GM18499 (cell line): ENCODE results near the gene PKP1.
"Not testable (repeated sequence)": the region's sequence is repeated elsewhere in the genome, so short reads cannot be mapped to it uniquely, and the experiment has no call there.

ENCODE experiments used
- ATAC-seq: cut with Tn5 transposase; IDR thresholded peaks from one replicate; pipeline ENCODE4 v1.9.1; 2021; ENCODE audit warnings: moderate number of reproducible peaks; ENCODE audit not compliant: insufficient read depth, unreplicated experiment

The PKP1 gene, protein sequence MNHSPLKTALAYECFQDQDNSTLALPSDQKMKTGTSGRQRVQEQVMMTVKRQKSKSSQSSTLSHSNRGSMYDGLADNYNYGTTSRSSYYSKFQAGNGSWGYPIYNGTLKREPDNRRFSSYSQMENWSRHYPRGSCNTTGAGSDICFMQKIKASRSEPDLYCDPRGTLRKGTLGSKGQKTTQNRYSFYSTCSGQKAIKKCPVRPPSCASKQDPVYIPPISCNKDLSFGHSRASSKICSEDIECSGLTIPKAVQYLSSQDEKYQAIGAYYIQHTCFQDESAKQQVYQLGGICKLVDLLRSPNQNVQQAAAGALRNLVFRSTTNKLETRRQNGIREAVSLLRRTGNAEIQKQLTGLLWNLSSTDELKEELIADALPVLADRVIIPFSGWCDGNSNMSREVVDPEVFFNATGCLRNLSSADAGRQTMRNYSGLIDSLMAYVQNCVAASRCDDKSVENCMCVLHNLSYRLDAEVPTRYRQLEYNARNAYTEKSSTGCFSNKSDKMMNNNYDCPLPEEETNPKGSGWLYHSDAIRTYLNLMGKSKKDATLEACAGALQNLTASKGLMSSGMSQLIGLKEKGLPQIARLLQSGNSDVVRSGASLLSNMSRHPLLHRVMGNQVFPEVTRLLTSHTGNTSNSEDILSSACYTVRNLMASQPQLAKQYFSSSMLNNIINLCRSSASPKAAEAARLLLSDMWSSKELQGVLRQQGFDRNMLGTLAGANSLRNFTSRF

DNA sequence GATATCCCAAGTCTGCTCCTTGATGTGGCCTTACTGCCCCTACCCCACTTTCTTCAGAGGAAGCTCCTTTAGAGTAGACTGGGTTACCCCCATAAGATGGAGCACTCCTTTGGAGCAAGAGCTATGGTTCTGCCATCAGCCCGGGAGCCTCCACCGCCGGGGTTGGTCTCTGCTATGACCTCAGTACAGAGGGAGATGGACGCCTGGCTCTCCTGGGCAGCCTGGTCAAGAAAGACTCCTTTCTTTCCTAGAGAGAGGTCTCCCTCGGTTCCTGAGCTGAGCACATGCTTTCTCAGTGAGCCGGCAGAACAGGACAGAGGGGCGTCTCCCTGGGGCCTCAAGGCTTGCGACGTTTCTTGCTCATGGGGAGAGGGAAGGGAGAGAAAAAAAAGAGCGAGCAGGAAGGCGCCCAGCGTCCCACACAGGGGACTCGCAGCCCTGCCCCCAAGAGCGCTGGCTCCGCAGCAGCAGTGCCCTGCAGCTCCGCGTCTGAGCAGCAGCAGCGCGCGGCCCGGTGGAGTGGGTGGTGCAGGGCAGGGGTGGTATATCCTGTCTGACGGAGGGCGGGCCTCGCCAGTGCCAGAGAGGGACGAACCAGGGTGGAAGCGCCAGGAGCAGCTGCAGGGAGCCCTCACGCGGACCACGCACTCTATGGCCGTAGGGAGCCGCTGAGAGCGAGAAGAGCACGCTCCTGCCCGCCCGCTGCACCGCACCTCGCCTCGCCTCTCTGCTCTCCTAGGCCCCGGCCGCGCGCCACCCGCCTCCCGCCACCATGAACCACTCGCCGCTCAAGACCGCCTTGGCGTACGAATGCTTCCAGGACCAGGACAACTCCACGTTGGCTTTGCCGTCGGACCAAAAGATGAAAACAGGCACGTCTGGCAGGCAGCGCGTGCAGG lies at the start of gene PKP1:
TSS of gene PKP1 (plus strand) at position 576 of the 899 bp plus-strand sequence. CDS start at position 773, 197 bp downstream.
- ATAC-seq, result no peak

DNA sequence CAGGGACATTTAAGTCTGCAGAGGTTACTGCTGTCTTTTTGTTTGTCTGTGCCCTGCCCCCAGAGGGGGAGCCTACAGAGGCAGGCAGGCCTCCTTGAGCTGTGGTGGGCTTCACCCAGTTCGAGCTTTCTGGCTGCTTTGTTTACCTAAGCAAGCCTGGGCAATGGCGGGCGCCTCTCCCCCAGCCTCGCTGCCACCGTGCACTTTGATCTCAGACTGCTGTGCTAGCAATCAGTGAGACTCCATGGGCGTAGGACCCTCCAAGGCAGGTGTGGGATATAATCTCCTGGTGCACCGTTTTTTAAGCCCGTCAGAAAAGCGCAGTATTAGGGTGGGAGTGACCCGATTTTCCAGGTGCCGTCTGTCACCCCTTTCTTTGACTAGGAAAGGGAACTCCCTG lies 43.7 kb upstream of the PKP1 start:
- not testable (repeated sequence) for ATAC-seq

DNA sequence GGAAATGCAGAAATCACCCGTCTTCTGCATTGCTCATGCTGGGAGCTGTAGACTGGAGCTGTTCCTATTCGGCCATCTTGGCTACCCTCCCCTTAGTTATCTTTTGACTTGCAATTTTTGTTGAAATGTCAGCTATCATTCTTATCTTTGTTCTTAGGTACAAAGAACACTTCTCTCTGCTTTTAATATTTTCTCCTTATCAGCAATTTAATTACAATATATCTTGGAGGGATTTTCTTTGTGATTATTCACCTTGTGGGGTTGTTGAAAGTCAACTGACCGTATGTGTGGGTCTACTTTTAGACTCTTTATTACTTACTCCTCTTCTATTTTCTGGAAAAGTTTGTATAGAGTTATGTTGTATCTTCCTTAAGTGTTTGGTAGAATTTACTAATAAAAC lies 43.1 kb upstream of the PKP1 start:
- ATAC-seq, result no peak

DNA sequence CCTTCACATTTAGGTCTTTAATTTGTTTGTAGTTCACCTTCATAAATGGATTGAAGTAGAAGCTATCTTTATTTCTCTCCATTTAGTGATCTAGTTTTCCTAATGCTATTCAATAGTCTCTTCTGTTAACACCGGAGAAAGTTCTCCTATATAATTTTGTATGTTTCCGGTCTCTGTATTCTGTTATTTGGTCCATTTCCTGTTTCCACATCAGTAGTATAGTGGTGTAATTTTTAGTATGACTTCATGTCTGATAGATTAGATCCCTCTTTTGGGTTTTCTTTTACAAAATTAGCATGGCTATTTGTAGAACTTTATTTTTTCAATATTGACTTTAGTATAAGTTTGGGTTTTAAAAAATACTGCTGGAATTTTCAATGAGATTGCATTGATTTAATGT lies 41.6 kb upstream of the PKP1 start:
- no peak for ATAC-seq

DNA sequence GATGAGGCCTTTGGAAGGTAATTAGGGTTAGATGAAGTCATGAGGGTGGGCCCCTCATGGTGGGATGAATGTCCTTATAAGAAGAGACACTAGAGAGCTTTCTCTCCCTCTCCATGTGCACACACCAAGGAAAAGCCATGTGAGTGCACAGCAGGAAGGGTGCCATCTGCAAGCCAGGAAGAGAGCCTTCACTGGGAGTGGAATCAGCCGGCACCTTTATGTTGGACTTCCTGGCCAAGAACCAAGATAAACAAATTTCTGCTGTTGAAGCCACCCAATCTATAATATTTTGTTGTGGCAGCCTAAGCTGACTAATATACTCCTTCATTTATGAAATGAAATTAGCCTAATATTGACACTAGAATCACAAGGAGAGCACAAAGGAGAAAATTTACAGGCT lies 38.2 kb upstream of the PKP1 start:
- no peak for ATAC-seq

DNA sequence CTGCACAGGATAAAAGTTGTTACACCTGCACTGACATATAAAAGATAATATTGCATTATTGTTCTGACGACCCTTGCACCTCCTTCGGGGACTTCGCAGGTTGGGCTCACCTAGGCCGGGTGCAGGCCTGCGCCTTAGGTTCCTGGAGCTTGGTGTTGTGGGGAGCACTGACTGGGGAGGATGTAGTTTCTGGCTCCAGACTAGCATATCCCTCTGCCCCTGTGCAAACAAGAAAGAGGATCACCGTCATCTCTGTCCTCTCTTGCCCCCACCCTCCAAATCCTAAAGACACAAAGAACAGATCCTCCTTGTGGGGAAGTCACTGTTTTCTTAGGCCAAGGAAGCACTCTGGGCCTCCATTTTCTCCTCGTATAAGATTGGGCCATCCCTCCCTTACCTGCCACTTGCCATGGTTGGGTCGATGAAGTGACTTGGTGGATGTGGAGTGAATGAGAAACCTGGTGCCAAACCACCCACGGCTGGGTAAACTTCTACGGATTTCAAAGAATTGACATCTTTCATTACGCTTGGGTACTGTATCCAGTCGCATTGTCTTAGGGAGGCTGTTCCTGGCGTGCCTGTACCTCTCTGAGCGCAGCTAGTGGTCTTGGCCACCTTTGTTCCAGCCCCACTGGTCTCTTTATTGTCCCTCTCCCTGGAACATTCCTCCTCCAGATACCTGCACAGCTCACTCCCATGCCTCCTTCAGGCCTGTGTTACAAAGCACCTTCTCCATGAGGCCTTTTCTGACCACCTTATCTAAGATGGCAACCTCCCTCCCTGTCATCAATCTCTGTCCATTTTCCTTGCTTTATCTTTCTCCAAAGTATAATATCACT lies 34.4 kb upstream of the PKP1 start:
- ATAC-seq, result no peak

DNA sequence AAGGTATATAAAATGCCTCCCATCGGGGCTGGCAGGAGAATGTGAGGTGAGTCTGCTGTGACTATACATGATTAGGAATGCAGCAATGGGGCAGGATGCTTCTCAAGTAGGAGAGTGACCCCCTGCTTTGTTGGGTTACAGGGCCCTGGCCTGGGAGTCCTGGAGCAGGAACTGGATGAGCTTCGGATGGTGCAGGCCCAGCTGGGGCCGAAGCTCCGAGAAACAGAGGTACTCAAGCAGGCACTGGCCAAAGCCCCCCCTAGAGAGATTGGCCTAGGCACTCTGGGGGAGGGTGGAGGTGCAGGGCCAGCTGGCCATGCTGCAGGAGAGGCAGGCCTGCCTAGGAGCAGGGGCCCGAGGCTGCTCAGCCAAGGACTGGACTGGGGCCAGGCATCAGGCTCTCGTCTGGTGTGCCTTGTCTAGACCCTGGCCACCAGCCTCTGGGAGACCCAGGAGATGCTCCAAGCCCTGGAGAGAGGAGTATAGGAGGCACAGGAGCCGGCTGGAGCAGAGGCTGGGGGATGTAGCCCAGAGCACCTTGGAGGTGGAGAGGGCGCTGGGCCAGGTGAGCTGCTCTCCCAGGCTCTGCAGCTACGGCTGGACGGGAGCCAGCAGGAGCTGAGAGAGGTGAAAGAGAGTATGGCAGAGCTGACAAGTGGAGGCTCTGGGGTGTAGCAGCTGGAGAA lies 32.8 kb upstream of the PKP1 start:
- no peak for ATAC-seq

DNA sequence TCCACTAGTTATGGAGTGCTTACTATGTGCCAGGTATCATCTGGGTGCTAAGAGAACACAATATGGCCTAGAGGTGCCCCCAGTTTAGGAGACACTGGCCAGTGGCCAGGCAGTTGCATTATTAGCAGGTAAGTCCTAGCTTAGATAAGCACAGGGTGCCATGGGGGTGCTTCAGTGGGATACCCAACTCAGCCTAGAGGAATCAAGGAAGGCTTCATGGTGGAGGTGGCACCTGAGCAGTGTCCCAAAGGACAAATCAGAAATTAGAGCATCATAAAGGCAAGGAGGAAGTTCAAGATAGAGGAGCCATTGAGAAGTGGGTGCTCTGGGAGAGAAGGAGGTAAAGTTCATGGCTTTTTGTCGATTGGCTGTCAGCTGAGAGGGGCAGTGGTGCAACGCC lies 31.9 kb upstream of the PKP1 start:
- no peak for ATAC-seq

DNA sequence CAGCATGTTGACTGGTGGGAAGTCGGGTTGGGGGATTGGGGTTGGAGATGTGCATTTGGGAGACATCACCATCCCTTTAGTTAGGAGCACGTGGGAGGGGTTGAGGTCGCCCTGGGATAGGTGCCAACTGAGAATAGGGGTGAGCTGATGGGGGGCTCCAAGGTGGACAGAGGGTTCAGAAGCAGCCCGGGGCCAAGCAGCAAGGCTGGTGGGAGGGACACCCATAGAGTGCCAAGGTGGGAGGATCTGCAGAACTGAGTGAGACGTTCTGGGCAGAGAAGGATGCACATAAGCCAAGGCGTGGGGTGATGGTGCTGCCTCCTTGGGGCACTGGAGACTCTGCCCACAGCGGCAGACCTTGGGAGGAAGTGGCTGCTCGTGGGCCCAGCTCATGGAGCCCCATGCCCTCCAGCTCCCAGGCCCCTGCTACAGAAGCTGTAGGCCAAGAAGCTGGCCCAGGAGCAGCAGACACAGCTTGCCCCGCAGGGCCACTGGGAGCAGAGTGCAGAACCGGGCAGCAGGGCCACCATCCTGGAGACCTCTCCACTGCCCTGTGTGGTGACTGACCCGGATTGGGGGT lies 31.4 kb upstream of the PKP1 start:
- no peak for ATAC-seq

DNA sequence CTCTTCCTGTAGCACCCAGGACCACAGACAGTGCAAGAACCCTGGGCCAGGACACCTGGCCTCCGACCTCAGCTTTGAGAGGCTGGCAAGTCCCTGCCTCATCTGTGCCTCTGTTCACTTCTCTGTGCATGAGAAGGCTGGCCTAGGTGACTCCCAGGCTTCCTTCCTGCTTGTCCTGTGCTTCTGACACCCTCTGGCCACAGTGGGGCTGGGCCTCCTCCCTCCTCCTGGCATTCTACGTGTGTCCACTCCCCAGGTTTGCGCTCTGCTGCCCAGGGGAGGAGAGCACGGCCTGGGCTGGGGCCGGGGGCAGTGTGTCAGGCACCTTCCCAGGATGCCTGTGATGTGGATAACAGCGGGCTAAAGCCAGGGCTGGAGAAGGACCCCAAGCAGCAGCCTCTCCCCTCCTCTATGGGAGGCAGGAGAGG lies 30.3 kb upstream of the PKP1 start:
- ATAC-seq, result no peak

DNA sequence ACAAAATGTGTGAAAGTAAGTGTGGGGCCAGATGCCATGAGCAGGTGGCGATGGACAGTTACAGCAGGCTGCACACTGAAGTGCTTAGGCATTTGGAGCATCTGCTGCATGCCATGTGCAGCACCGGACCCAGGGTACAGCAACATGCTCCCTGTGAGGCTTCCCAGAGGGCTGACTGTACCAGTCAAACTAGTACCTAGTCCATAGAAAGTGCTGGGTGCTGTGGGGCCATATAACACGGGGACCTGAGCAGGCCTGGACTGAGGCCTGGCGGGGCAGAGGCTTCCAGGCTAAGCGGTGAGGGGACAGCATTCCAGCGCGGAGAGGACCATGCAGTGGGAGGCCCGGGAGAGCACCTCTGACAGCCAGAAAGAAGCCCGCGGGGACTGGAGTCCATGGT lies 29.9 kb upstream of the PKP1 start:
- no peak for ATAC-seq

DNA sequence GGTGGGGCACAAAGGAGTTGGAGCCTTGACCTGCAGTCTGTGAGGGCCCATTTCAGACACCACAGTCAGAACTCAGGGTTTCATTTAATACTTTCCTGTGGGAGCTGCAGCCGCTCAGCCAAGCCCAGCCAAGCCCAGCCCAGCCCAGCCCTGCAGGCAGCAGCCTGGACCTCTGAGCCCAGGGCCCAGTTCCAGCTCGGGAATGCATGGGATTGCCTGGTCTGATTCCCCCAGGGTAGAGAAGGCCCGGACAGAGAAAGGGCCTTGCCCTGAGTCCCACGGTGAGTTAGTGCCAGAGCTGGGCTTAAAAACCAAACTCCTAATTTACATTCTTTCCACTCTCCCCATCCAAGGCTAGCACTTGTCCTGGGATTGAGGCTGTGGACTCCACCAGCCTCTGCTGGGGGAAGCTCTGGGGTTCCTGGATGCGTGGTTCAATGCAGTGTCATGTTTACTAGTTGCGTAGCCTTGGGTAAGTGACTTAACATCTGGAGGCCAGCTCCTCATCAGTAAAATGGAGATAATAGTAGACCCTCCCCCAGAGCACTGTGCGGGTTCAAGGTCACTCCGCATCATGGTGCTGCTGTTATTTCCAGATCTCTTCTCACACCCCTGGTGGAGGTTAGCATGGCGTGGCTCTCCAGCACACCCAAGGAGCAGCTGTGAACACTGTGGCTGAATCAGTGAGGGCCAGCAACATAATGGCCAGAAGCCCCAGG lies 29.2 kb upstream of the PKP1 start:
- ATAC-seq, result no peak

DNA sequence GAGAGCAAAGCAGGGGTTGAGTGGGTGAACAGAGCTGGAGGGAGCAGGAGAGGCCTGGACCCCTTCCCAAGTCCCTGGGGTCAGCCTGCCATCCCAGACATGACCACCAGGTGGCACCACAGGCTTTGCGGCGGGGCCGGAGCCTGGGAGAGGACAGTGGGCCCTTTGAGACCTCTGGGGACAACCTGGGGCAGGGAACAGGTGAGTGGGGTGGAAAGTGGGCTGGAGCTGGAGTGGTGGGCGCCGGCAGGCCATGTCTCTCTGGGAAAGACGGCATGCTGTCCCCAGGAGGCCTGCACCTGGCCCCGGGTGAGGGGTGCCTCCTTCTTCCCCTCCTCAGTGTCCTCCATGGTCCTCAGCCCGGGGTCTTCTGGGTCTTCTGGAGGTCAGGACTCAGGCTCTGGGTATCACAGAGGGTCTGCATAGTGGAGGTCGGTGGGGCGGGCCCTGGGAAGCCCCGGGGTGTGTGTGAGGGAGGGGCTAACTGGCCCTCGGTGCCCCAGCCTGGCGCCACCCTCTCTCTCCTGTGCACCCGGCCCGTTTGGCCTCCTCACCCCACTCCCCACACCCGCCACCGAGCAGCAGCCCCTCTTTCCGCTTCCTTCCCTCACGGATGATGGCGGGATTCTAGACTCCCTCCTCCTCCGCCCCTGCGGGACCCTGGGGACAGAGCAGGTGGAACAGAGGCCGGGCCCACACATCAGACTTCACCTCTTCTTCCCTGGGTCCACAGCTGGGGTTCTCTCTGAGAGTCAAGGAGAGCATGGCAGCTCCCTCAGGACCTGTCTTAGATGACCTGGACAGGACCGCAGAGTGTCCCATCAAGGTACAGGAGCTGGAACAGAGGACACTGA lies 28.5 kb upstream of the PKP1 start:
- no peak for ATAC-seq

DNA sequence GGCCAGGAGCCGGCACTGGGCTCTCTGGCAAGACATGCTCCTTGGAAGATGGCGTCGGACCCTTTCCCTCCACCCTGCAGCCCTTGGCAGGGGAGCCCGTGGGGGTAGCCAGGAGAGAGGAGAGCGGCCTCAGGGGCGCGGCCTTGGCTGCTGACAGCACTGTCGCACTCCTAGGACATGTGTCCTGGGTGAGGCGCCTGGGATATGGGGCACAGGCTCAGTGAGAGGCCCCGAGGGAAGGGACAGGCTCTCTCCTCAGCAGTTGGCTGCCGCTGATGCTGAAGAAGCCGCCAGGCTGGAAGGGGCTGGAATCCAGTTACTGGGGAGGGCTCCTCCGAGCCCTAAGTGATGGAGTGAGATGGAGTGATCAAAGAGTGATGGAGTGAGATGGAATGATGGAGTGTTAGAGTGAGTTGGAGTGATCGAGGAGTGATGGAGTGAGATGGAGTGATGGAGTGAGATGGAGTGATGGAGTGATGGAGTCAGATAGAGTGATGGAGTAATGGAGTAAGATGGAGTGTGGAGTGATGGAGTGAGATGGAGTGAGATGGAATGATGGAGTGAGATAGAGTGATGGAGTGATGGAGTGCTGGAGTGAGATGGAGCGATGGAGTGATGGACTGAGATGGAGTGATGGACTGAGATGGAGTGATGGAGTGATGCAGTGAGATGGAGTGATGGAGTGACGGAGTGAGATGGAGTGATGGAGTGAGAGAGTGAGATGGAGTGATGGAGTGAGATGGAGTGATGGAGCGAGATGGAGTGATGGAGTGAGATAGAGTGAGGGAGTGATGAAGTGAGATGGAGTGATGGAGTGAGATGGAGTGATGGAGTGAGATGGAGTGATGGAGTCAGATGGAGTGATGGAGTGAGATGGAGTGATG lies 27.6 kb upstream of the PKP1 start:
- ATAC-seq, result no peak

DNA sequence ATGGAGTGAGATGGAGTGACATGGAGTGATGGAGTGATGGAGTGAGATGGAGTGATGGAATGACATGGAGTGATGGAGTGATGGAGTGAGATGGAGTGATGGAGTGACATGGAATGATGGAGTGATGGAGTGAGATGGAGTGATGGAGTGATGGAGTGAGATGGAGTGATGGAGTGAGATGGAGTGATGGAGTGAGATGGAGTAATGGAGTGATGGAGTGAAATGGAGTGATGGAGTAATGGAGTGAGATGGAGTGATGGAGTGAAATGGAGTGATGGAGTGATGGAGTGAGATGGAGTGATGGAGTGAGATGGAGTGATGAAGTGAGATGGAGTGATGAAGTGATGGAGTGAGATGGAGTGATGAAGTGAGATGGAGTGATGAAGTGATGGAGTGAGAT lies 25.2 kb upstream of the PKP1 start:
- ATAC-seq, result not testable (repeated sequence)

DNA sequence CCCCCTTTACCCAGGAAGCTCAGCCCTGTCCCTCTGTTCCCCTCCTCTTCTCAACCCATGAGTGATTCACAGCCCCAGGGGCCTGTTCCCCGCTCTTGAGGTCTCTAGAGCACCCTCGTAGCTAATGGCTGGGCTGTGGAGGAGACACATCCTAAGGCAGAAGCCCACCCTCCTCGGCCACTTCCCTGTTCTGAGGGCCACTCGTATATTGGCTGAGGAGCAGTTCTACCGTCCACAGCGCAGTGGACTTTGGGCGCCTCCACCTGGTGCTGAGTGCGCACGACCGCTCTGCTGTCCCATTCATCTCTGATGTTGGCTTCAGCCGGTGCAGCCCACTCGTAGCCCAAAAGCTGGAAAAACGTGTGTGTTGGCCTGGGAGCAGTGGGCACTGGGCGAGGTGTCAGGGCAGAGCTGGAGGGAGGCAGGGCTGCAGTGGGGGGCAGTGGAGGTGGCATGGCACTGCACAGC lies 24.5 kb upstream of the PKP1 start:
- ATAC-seq, result no peak
